Measurements from ENCODE around the gene PLA2G6. TPM values are rescaled to one million over a fixed set of nuclear protein-coding genes. Genes with fewer than 3 reads are reported as not detected.

The PLA2G6 gene
- total RNA-seq, 1 donor from 2014 or later: 35.8 TPM

DNA sequence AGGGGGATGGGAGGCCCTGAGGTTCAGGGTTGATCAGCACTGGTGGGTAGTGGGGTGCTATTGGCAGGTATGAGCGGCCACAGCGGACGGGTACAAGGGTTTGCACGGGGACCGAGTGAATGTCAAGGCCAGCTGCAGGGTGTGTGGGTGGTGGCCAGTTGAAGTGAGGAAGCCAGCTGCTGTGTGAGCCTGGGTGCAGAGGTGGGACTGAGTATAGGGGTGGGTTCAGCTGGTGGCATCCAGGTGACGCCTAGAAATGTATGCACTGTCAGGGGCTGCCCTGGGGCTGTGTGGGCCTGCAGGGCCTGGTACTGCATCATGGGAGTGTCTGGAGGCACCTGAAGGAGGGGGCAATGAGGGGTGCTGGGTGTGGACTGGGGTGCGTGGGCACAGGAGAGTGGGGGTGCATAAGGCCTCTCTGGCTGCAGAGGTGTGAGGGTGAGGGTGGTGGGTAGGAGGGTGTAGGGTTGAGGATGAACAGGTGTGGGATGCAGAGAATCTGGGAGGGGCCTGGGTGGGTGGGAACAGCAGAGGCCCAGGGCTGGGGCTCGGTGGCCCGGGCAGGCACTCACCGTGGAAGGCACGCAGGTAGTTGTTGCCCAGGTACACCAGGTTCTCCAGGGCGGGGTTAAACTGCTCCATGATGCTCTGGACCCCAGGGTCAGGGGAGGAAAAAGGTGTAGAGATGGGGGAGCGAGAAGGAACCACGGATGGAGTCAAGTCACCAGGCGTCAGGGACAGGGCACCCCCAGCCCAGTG lies 72.9 kb downstream of the PLA2G6 start:
- intact Hi-C loops (cut with DNase I): no loop called here
- Histone ChIP-seq H3K9me3 (no peaks in the 10 kb centered on the region), H3K4me1 (no peaks in the 10 kb centered on the region), H3K36me3 (no peaks in the 10 kb centered on the region), H3K27me3 (no peaks in the 10 kb centered on the region), H3K4me3 (no peak overlapping the region), H3K27ac (no peak overlapping the region)
- TF ChIP-seq, protein P1, sequence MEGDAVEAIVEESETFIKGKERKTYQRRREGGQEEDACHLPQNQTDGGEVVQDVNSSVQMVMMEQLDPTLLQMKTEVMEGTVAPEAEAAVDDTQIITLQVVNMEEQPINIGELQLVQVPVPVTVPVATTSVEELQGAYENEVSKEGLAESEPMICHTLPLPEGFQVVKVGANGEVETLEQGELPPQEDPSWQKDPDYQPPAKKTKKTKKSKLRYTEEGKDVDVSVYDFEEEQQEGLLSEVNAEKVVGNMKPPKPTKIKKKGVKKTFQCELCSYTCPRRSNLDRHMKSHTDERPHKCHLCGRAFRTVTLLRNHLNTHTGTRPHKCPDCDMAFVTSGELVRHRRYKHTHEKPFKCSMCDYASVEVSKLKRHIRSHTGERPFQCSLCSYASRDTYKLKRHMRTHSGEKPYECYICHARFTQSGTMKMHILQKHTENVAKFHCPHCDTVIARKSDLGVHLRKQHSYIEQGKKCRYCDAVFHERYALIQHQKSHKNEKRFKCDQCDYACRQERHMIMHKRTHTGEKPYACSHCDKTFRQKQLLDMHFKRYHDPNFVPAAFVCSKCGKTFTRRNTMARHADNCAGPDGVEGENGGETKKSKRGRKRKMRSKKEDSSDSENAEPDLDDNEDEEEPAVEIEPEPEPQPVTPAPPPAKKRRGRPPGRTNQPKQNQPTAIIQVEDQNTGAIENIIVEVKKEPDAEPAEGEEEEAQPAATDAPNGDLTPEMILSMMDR (IDR thresholded peaks at IDR 0.05): no peak
- no peak for TF ChIP-seq POLR2A (IDR thresholded peaks at IDR 0.05)
- no peak for TF ChIP-seq POLR2AphosphoS5 (IDR thresholded peaks at IDR 0.05; ENCODE audit: insufficient read depth in 1 of 2, low read depth in 1 of 2)
- DNase-seq (ENCODE audit: extremely low spot score in 2 of 2): no peak

DNA sequence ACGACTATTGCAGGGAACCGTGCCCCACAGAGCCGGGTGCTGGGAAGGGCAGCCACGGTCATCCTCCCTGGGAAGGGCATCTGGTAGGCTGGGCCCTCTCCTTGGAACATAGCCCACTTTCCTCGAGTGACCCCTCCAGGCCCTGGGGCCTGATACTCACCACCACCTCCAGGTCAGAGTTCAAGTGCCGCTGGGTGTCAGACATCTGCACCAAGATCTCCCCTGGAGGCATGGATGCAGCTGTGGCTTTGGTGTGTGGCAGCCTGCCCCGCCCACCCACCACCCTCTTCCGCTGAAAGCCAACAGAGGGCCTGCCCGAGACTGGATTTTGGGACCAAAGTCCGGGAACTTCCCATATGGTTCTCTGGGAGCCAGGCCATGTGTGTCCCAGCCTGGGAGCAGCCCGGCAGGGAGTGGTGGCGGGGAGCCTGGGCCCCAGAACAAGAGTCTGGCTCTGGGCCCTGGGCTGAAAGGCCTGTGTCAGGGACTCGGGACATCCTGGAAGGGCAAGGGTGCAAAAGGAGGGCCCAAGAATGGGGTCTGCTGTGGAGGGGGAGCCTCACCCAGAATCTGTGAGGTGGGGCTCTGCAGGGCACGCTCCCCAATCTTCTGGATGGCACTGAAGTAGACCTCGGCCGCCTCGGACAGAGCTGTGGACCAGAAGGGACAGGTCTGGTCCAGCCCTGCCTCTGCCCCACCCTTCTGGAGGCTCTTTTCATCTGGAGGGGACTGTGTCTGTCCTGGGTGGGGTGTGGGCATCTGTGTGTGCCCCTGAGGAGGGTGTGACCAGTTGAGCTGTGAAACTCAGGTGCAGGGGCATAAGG lies 73.7 kb downstream of the PLA2G6 start:
- Histone ChIP-seq H3K9me3 (no peaks in the 10 kb centered on the region), H3K36me3 (no peaks in the 10 kb centered on the region), H3K27me3 (no peaks in the 10 kb centered on the region), H3K27ac (no peak overlapping the region), H3K4me1 (no peaks in the 10 kb centered on the region), H3K4me3 (no peak overlapping the region)
- DNase-seq (ENCODE audit: extremely low spot score in 2 of 2): no peak
- TF ChIP-seq POLR2A (IDR thresholded peaks at IDR 0.05) (no peak), POLR2AphosphoS5 (IDR thresholded peaks at IDR 0.05; ENCODE audit: insufficient read depth in 1 of 2, low read depth in 1 of 2) (no peak)
- TF ChIP-seq, protein P1 (IDR thresholded peaks at IDR 0.05): no peak
- intact Hi-C loops (cut with DNase I): no loop called here

DNA sequence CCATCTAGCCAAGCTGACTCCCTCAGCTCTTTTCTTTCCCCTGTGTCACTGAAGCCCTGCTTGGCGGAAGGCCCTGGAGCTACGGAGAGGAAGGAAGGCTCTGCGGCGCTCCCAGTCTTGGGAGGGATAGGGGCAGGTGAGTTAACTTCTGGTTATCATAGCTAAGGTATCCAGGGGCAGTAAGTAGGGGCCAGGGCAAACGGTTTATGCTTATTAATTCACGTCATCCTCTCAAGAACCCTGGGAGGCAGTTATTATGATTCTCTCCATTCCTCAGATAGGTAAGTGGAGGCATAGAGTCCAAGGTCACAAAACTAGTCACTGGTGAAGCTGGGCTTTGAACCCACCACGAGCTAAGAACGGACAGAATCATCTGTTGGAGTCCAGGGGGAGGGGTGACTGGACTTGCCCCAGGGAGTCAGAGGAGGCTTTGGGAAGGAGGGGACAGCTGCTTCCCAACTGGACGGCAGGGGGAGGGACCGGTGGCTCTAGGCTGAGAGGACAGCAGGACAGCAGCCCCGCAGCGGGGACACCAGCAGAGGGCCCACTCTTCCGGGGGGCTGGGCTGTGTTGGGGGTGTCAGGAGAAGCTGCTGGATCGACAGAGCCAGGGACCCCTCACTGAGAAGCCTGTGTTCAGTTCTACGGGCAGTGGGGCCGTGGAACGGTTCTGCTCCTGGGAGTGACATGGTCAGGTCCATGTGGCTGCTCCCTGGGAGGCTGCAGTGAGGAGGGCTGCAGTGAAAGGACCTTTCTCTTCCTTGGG lies 74.6 kb downstream of the PLA2G6 start:
- no peak overlapping the region for H3K27ac ChIP-seq
- H3K4me1 ChIP-seq: no peaks in the 10 kb centered on the region
- no peak for TF ChIP-seq POLR2A (IDR thresholded peaks at IDR 0.05)
- TF ChIP-seq POLR2AphosphoS5 (IDR thresholded peaks at IDR 0.05; ENCODE audit: insufficient read depth in 1 of 2, low read depth in 1 of 2): no peak
- TF ChIP-seq, protein P1 (IDR thresholded peaks at IDR 0.05): no peak
- H3K36me3 ChIP-seq: no peaks in the 10 kb centered on the region
- no peaks in the 10 kb centered on the region for H3K9me3 ChIP-seq
- no peaks in the 10 kb centered on the region for H3K27me3 ChIP-seq
- DNase-seq (ENCODE audit: extremely low spot score in 2 of 2): no peak
- intact Hi-C loops (cut with DNase I): no loop called here
- no peak overlapping the region for H3K4me3 ChIP-seq

DNA sequence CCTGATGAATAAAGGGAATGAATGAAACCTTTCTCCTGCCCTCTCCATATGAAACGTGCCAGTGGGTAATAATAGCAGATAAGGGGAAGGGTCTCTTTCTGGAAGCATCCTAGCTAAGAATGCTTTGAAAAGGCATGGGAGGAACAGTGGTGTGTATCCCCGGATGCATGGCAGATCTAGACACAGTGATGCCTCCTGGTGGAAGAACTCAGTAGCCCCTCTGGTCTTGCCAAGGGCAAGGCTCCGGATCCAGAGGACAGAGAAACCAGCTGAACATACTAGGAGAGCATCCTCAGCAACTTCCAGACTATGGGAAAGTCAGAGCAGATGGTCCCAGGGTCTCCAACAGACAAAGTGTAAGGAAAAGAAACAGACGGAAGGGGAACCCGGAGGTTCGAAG lies 77.5 kb downstream of the PLA2G6 start:
- no peak overlapping the region for H3K4me3 ChIP-seq
- no peak for DNase-seq (ENCODE audit: extremely low spot score in 2 of 2)
- TF ChIP-seq, protein P1 (IDR thresholded peaks at IDR 0.05): no peak
- TF ChIP-seq POLR2A (IDR thresholded peaks at IDR 0.05) (no peak), POLR2AphosphoS5 (IDR thresholded peaks at IDR 0.05; ENCODE audit: insufficient read depth in 1 of 2, low read depth in 1 of 2) (no peak)
- intact Hi-C loops (cut with DNase I): no loop called here
- H3K36me3 ChIP-seq: no peaks in the 10 kb centered on the region
- H3K27me3 ChIP-seq: no peaks in the 10 kb centered on the region
- H3K27ac ChIP-seq: no peak overlapping the region
- no peaks in the 10 kb centered on the region for H3K4me1 ChIP-seq
- H3K9me3 ChIP-seq: no peaks in the 10 kb centered on the region
